Islet of Langerhans (tissue), 1 donor: ENCODE results near the gene RNU2-1.
"Not testable (repeated sequence)": the region's sequence is repeated elsewhere in the genome, so short reads cannot be mapped to it uniquely, and the experiment has no call there.

ENCODE experiments used
- FAIRE-seq: peaks from one replicate; lab custom pipeline; 2011; peaks lifted over from hg19 to GRCh38; lab: Jason Lieb, UNC

The RNU2-1 gene

GRCh38 chr17:43233877-43234276 is at the start of gene RNU2-1:
TSS of gene RNU2-1 (minus strand) at chr17:43233977.
- not testable (repeated sequence) for FAIRE-seq

- FAIRE-seq = not testable (repeated sequence)
These were observed 39.1 kb upstream of the RNU2-1 start for GRCh38 chr17:43272914-43273313.

- FAIRE-seq = not testable (repeated sequence)
These were observed 38.7 kb upstream of the RNU2-1 start for GRCh38 chr17:43272483-43272882.

GRCh38 chr17:43270552-43271504 is 37.1 kb upstream of the RNU2-1 start:
- FAIRE-seq = not testable (repeated sequence)

GRCh38 chr17:43246456-43246855 is 12.7 kb upstream of the RNU2-1 start:
- FAIRE-seq = not testable (repeated sequence)

GRCh38 chr17:43240596-43241352 is 7.0 kb upstream of the RNU2-1 start:
- FAIRE-seq = not testable (repeated sequence)

GRCh38 chr17:43239597-43239996 is 5.8 kb upstream of the RNU2-1 start:
- not testable (repeated sequence) for FAIRE-seq

GRCh38 chr17:43233263-43233662 is 514 bp downstream of the RNU2-1 start:
- not testable (repeated sequence) for FAIRE-seq

- FAIRE-seq = not testable (repeated sequence)
These were observed 1.6 kb downstream of the RNU2-1 start for GRCh38 chr17:43232021-43232699.

- not testable (repeated sequence) for FAIRE-seq
These were observed 2.4 kb downstream of the RNU2-1 start for GRCh38 chr17:43231205-43232020.

GRCh38 chr17:43228020-43228782 is 5.6 kb downstream of the RNU2-1 start, which contains the start of gene CCDC200:
TSS of gene CCDC200 (minus strand) at chr17:43228623. CDS start at chr17:43228554, 69 bp downstream.
- not testable (repeated sequence) for FAIRE-seq

GRCh38 chr17:43226393-43226792 is 7.4 kb downstream of the RNU2-1 start:
- FAIRE-seq = no peak

- no peak for FAIRE-seq
These were observed 9.6 kb downstream of the RNU2-1 start for GRCh38 chr17:43224146-43224705.

GRCh38 chr17:43220511-43221125 is 13.2 kb downstream of the RNU2-1 start:
- no peak for FAIRE-seq

- FAIRE-seq = no peak
These were observed 13.9 kb downstream of the RNU2-1 start for GRCh38 chr17:43219746-43220380.

GRCh38 chr17:43219001-43219400 is 14.8 kb downstream of the RNU2-1 start:
- no peak for FAIRE-seq

- FAIRE-seq = no peak
These were observed 16.1 kb downstream of the RNU2-1 start for GRCh38 chr17:43217614-43218087.

GRCh38 chr17:43216762-43217613 is 16.8 kb downstream of the RNU2-1 start:
- FAIRE-seq = no peak
